Mucosa of descending colon (tissue), 3 donors: ENCODE data around the gene NPHP4. TPM values are rescaled to one million over a fixed set of nuclear protein-coding genes. Genes with fewer than 3 reads are reported as not detected.

Experiments used
- ATAC-seq: fragments of 200-7000 bp; cut with Tn5 transposase; one replicate; pipeline ENCODE4 v1.9.1; 2020; ENCODE audit warnings: mild to moderate bottlenecking, moderate library complexity
- DNase-seq, 3 donors: peaks; one replicate each; pipeline ENCODE4 v3.0.0-alpha.2; 2020
- H3K36me3 ChIP-seq: fragments of 200-600 bp; one replicate; pipeline ENCODE4 v1.8.0; 2021; ENCODE audit warnings: low read depth, mild to moderate bottlenecking
- H3K4me1 ChIP-seq: fragments of 200-600 bp; one replicate; pipeline ENCODE4 v1.8.0; 2021; ENCODE audit warnings: low read depth, mild to moderate bottlenecking
- H3K4me3 ChIP-seq: fragments of 200-600 bp; one replicate; pipeline ENCODE4 v1.8.0; 2021; ENCODE audit warnings: mild to moderate bottlenecking
- H3K9me3 ChIP-seq: fragments of 200-600 bp; one replicate; pipeline ENCODE4 v1.8.0; 2021; ENCODE audit warnings: mild to moderate bottlenecking
- CTCF ChIP-seq: fragments of 200-600 bp; IDR thresholded peaks from one replicate; pipeline ENCODE4 v1.8.0; 2022; ENCODE audit warnings: antibody characterized with exemption, mild to moderate bottlenecking
- intact Hi-C, 2 donors: fragments of 100-400 bp; cut with DNase I in 1 of 2; cut with micrococcal nuclease in 1 of 2; formaldehyde crosslinking; loops; one replicate each; pipeline versions ENCODE4 v1.11.0 to v1.11.1; 2022; cut with DNase I, micrococcal nuclease
- total RNA-seq, 3 donors: library from RNA; stranded (reverse); fragmentation: NEBNext Ultra II Directional in 2 of 3; extraction: Animal tissue kit (Norgen Biotek cat#: 25700) in 2 of 3; gene quantifications; one replicate each; pipeline versions ENCODE4 v1.2.1 to v1.2.4, GENCODE V29; 2021 to 2023
- donor health status: DM: no; HTN: no; CAD: no; lungs with moderate emphysema.
- donor health status: DM: no; HTN: no; CAD: no.
- donor health status: DM: no; HTN: yes; CAD: no.

NPHP4 gene
- total RNA-seq, 3 donors from 2014 or later: 7.5 to 12.2 (median 10.3) TPM

GRCh38 chr1:5880630-5881405 is 111.4 kb downstream of the NPHP4 start:
- DNase-seq: peak in 1 of 3 donors; percentile 30
- Histone ChIP-seq H3K36me3 (no peaks in the 10 kb centered on the region), H3K4me3 (no peak overlapping the region), H3K9me3 (no peaks in the 10 kb centered on the region), H3K4me1 (no peaks in the 10 kb centered on the region)
- TF ChIP-seq CTCF: no peak
- intact Hi-C loops: no loop called here
- no peak for ATAC-seq

GRCh38 chr1:5879421-5879820 is 112.8 kb downstream of the NPHP4 start:
- ATAC-seq (no peak), DNase-seq (peak in 1 of 3 donors; percentile 18)
- no peaks in the 10 kb centered on the region for H3K4me1 ChIP-seq
- intact Hi-C loops: no loop called here
- no peak for TF ChIP-seq CTCF
- no peak overlapping the region for H3K4me3 ChIP-seq
- no peaks in the 10 kb centered on the region for H3K36me3 ChIP-seq
- no peaks in the 10 kb centered on the region for H3K9me3 ChIP-seq

GRCh38 chr1:5878971-5879370 is 113.3 kb downstream of the NPHP4 start:
- no peak for TF ChIP-seq CTCF
- intact Hi-C loops: no loop called here
- Histone ChIP-seq H3K36me3 (no peaks in the 10 kb centered on the region), H3K9me3 (no peaks in the 10 kb centered on the region), H3K4me3 (no peak overlapping the region), H3K4me1 (no peaks in the 10 kb centered on the region)
- ATAC-seq (no peak), DNase-seq (peak in 1 of 3 donors; percentile 7)

- no peak overlapping the region for H3K4me3 ChIP-seq
- H3K36me3 ChIP-seq: no peaks in the 10 kb centered on the region
- no peak for ATAC-seq
- H3K9me3 ChIP-seq: no peaks in the 10 kb centered on the region
- DNase-seq: peak in 1 of 3 donors; percentile 31
- intact Hi-C loops: no loop called here
- no peaks in the 10 kb centered on the region for H3K4me1 ChIP-seq
- TF ChIP-seq CTCF: no peak
These were observed 114.3 kb downstream of the NPHP4 start for GRCh38 chr1:5877683-5878530.

GRCh38 chr1:5877001-5877400 is 115.2 kb downstream of the NPHP4 start:
- TF ChIP-seq CTCF: no peak
- DNase-seq (peak in 1 of 3 donors; percentile 39), ATAC-seq (no peak)
- Histone ChIP-seq H3K4me1 (no peaks in the 10 kb centered on the region), H3K36me3 (no peaks in the 10 kb centered on the region), H3K4me3 (no peak overlapping the region), H3K9me3 (no peaks in the 10 kb centered on the region)
- intact Hi-C loops: no loop called here
